Measurements from ENCODE around the gene NTM.

The NTM gene

DNA sequence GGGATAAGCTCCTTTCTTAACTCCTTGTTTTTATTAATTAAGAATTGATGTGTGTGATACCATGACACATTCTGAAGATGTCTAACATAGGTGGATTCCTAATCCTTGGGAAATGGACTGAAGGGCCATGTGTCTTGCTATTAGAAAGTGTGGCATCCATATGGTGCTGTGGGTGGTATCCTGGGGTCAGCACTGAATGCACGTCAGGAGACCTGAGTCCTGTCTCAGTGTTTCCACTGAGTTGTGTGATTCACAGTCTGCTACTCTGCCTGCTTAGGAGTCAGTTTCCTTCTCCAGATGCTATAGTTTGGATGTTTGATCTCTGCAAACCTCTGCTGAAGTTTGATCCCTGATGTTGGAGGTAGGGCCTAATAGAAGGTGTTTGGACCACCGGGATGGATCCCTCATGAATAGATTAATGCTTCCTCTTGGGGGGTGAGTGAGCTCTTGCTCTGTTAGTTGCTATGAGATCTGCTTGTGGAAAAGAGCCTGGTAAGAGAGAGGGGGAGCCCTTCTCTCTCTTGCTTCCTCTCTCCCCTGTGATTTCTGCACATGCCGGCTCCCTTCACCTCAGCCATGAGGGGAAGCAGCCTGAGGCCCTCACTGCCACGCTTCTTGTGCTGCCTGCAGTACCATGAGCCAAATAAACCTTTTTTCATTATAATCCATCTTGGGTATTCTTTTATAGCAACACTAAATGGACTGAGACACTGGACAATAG is 666.5 kb downstream of the NTM start:
- no peak for DNase-seq

DNA sequence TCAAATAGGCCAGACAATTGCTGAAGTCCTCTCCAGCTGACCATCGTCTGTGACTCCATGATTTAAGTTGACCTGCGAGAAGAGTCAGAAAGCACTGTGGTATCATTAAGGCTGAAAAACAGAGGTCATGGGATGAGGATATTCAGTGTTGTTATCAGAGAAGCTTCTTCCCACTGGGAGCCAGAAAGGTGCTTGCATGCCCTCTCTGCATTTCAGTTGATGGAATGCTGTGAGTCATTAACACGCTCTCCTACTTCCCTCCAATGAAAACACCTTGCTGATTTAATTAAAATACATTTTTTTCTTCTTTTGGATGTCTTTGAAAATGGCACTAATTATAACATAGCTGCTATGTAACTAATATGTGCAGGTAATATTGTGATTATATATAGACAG is 667.0 kb downstream of the NTM start:
- DNase-seq = no peak

DNA sequence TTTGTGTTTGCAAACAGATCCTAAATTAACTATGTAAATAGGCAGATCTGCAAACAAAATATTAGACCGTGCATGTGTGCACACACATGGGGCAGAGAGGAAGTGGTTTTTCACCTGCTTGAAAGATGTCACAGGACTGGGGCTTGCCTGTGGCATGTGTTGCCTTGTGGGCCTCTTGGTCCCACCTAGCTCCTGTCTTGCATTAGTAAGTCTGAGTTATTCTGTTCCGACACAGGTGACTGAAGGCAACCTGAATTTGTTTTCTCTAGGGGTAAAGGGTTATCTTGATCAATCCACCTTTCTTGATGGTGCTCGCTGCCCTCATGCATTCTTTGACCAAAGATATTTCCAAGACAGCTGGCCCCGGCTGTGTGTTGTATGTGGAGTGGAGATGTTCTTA is 667.5 kb downstream of the NTM start:
- no peak for DNase-seq

DNA sequence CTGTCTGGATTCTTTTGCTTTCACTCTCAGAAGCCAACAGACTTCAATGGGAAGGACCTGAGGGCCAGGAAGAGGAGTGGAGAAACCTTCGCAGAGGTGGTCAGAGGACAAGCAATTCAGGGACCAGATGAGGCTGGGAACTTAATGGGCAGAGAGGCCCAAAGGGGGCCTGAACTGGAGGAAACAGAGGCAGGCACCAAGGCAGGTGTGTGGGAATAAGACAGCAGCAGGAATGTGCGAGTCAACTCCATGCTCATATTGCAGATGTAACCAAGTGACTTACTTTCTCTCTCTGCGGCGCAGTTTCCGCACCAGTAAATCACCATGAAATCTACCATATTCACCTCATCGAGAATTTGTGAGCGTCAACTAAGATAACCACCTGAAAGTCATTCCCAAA is 669.1 kb downstream of the NTM start:
- DNase-seq = no peak

DNA sequence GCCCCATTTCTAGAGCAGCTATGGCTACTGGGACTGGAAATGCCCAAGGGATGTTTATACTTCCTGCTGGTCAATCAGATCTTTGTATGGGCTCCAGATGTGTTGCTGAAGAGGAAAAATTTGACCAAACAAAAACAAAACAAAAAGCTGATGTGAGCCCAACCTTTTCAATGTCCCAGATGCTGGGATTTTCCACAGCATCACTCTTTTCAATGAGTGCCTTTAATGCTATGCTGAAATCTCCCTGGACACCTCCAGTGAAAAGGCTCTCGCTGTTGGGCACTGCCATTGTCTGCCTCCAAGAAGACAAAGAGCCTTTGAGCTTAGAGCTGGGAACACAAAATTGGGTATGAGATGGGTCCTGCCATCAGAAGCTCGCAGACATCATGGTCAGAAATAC is 671.9 kb downstream of the NTM start:
- no peak for DNase-seq

DNA sequence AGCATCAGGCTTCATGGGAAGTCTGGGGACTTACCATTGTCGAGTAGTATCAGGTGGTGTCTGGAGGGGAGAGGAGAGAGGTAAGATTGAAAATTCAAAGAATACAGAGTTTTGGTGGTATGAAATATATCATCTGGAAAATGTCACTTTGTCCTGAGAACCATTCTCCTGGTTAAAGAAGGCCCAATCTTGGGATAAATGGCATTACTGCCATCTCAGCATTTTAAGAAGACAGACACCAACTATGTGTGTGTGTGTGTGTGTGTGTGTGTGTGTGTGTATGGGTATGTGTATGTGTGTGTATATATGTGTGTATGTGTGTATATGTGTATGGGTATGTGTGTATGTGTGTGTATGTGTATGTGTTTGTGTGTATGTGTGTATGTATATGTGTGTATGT is 673.3 kb downstream of the NTM start:
- no peak for DNase-seq

DNA sequence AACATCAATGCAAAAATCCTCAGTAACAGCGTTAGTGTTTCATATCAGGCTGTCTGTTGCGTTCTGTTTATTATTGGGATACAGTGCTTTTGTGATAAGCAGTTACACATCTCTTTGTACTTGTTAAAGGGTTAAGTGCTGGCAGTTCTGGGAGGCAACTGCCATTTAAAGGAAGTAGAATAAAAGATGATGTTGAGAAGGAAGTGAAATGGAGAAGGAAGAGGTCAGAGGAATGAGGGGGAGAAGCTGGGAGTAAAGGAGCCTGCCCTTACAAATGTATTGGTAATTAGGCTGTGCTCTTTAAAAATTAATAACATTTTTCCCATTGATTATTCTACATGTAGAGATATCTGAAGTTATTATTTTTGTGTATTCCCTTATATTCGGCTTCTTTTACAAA is 674.7 kb downstream of the NTM start:
- no peak for DNase-seq

DNA sequence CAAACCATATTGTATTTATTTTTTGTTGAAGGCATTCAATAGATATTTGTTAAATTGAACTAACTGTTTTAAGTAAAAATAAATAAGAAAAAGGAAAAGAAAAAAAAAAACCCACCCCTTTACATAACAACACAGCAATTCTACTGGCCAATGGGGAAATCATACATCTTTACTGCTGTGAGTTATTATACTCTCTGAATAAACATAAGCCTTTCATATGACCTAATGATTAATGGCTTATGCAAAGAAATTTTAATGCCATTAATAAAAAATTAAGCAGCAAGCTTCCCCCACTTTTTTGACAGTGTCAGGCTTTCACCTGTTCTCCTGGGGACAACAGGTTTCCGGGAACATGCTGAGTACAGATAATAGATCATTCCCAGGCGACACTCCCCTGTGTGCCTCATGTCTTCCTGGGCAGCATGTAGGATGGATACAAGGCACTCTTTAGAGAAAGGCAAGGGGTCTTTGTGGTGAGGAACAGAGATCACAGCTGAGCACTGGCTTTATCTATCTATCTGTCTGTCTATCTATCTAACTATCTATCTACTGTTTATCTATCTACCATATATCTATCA is 676.0 kb downstream of the NTM start:
- DNase-seq = no peak

DNA sequence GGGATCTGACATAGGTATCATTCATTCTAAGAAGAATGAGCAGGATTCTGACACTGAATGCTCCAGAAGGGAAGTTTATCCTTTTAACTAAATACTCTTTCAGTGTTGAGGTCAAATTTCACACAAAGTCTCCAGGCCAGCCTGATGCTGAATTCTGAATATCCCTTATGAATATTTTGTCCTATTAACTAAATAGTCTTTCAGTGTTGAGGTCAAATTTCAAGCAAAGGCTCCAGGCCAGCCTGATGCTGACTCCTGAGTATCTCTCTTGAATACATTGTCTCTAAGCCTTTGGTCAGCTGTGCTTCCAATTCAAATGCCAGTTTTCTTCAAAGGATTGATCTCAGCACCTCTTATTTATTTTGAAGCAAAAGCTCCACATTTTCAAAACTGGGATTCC is 676.8 kb downstream of the NTM start:
- DNase-seq = no peak

DNA sequence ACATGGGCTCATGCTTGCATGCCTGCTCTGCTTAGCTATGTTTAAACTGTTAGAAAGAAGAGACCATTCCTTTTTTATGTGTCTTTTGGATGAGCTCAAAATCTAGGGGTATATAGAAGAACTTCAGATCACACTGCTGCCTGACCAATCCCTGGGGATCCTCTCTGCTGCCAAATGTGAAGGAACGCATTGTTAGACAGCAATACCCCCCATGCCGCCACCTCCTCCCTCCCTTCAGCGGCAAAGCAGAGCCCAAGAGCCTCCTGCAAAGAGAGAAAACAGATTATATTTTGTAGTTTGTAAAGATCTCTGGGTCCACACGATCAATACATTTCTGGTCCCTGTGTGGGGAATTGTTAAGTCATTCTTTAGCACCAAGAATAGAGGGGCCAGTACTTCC is 677.6 kb downstream of the NTM start:
- no peak for DNase-seq

DNA sequence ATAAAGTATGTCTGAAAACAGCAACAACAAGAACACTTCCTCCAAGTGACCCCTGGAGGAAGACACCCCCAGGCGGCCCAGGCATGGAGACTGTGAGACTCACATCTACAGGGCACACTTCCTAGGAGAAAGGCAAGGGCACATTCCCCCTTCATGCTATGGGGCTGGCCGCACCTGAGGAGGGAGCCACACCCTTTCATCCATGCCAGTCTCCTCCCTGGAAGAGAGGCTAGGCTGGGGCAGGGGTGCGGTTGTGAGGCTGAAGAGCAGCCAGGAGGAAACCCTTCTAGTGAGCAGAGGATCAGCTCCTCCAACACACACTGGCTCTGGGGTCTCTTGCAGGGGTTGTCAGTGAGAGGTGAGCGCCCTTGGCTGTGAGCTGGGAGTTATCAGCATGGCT is 678.8 kb downstream of the NTM start:
- DNase-seq = no peak

DNA sequence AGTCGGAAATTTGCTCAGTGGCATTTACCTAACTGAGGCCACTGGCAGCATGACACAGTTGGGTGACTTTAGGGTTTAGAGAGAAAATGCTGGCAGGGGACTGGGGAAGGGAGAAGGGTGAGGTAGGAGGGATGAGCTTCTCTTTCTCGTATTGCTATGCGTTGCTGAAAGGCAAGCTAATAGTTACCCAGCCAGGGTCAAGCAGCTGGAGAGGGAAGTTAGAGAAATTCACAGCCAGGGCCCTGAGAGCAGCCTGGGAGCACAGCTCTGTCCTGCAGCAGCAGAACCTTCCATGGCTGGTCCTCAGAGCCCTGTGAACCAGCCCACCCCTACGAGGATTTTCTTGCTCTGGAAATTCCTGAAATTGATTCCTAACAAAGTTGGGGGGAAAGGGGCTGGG is 679.6 kb downstream of the NTM start:
- no peak for DNase-seq

DNA sequence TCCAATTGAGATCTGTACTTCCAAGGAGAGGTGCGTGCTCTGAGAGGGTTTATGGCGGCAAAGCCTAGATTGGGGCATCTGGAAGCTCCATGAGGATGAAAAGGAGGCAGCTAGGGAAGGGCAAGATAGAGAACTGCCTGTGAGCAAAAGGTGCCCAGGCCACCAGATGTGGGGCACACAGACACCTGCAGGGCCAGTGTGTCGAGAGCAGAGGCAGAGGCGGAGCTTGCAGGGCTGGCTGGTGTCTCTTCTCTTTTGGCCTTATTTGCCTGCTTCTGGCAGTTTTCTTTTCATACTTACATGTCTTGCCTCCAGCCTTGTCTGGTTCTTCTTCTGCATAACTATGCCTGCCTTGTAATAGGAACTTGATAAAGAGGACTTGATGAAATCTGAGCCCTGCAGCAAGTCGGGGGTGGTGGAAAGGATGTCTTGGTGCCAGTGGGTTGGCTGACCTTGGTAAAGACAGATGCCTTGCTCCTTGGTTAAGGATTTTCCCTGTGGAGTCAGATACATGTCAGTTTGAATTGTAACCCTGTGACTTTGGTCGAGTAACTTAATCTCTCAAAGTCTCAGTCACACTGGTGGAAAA is 680.3 kb downstream of the NTM start:
- DNase-seq = no peak

DNA sequence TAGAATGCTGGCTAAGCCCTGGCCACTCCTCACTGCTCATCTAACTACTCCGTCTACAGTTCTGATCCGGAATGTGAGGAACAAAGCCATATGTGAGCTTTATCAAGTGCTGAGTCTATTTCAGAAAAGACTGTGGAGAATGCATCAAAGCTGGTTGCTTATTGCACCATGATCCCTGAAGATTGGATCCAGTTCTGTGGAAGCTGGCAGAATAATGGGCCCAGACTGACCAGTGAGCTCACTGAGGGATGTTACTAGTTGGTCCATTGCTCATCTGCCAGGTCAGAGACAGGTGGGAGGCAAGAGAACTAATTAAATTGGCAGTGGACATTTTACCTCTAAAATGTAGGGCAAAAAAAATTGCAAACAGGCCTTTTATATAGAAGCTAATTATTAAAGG is 681.3 kb downstream of the NTM start:
- DNase-seq = no peak

DNA sequence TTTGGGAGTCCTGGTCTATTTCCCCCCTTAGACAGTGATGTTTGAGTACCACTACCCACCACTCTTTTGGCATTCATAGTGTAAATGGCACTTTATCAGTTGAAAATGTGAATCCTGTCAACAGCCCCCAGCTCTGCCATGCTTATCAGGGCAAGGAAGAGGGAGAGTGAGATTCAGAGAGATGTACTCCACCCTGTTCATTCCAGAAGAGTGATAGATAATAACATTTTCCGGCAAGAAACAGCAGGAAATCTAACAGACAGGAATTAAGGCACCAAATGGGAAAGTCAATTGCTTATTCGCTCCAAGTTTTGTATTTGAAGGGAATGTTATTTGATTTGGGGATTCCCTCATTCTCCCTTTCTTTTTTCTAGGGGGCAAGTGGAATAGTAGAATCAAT is 681.9 kb downstream of the NTM start:
- DNase-seq = no peak

DNA sequence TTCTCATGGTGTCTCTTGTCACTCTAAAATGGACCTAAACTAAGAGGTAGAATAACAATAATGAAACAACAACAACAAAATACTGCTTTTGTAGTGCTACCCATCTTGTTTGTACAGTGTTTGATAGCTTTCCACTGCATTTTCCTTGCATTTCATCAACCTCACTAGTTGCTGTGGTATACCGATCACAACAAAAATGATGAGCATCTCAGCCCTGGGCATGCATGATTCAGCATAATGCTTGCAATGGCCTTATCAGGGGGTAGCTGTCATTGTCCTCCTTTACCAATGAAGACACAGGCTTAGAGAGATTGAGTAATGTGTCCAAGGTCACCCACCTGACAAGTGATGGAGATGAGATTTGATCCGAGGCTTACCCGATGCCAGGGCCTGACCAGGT is 682.5 kb downstream of the NTM start:
- DNase-seq = no peak

DNA sequence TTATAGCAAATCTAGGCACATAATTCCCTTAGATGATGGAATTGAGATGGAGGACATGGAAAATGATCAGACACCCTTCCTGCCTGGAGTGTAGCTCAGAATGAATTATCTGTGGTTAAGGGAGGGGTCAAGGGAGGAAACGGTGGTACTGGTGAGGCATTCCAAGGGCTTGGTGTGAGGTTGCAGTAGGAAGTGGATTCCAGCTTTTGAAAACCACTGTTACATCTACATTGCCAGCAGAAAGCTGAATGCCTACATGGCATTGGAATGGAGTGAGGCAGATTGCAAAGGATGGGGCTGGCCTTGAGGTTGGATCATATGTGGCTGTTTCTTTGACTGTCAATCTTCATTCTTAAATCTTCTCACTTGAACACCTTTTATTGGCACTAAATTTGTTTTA is 684.4 kb downstream of the NTM start:
- no peak for DNase-seq

DNA sequence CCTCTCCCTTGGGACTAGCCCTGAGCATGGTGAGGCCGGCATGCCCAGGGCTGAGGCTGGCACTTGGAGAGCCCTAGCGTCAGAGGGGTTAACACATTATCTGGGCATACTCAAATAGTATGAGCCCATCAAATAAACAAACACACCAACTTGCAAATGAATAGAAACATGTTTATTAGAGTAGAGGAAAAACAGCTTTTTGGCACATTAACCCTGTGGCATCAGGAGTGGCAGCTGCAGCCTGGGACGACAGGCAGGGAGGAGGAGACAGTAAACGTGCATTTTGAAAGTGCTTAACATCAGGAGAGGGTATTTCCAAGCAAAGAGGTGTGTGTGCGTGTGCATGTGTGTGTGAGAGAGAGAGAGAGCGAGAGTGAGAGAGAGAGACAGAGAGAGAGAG is 684.9 kb downstream of the NTM start:
- DNase-seq = no peak

DNA sequence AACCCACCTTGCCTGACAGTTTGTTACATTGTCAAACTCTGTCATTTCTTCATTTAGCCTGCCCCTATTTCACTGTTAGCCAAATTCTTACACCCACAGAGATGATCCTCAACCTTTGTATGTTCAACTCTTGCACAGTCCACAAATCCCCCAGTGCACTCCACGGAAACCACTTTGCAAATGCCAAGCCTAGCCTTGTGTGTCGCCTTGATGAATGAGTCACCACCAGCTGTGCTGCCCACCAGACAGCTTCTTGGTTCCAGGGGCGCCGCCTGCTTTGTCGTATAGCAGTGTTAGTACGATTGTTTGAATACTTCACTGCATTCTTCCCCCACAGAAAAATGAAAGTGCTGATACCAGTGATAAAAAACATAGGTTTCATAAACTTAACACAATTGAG is 686.3 kb downstream of the NTM start:
- DNase-seq = no peak

DNA sequence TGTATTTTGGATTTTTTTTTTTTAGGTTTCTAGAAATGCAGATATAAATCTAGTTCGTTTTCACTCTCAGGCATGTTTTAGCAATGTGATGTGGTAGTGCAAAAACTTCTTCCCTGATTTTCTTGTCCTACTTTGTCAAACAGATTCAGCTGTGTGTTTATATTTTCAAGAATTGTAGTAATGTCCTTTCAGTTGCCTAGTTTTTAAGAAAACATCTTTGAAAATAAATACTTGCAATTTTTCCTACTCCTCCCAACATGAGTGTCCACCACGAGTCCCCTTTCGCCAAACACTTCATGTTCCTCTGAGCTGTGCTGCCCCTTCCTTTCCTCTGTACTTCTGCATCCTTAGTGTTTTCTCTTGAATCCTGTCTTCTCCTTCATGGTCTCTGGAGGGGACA is 686.9 kb downstream of the NTM start:
- DNase-seq = no peak

DNA sequence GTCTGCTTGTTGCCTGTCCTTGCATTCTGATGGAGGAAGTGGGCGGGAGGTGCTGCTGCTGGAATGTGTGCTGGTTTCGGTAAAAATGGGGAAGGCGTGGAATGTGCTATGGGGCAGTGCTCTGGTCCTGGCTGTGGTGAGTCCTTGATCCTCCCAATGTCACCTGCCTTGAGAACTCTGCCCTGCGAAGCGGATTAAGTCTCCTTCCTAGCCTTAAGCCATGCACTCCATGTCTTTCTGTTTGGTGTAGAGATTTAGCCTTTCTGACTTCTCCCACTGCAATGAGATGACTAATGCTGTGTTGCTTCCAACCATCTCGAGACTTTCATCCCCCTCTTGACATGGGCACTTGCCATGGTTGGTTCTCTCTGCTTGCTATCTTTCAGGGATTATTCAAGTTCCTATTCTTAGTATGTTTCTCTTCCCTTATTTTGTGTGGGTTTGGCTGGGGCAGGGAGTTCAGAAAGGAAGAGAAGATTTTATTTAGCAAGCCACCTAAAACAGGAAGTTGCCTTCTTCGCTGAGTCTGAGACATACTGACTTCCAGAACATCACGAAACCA is 687.9 kb downstream of the NTM start:
- no peak for DNase-seq

DNA sequence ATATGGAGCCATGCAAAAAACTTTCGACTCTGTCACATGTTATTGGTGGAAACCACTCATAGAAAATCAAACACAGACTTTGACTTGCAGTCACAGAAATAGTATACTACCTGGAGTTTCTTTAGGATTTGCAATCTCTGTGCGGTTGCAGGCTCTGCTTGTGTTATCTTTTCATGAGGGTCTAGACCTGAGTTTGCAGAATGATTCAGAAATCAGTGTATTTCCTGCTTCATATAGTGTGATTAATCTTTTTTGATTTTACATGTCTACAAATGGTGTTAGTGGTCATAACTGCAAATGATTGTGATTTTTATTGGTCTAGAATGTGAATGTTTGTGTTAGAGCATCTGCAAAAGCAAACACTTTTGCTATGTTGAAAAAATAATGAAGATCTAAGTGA is 690.2 kb downstream of the NTM start:
- no peak for DNase-seq

DNA sequence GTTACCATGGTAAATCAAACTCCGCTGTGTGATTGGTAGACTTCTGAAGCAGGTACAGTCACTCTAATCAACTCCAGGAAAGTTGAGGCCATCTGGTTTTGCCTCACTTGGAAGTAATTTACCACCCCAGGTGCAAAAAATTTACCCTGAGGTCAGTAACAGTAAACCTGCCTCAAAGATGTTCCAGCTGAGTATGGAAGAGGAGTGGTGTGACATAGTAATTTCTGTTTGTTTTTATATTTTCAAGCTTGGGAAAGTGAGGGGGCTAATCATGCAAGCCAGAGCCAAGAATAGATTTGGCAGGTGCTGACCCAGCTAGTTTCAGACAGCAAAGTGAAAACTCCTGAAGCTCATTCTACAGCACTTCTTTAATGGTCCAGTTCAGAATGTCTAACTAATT is 691.6 kb downstream of the NTM start:
- DNase-seq = no peak

DNA sequence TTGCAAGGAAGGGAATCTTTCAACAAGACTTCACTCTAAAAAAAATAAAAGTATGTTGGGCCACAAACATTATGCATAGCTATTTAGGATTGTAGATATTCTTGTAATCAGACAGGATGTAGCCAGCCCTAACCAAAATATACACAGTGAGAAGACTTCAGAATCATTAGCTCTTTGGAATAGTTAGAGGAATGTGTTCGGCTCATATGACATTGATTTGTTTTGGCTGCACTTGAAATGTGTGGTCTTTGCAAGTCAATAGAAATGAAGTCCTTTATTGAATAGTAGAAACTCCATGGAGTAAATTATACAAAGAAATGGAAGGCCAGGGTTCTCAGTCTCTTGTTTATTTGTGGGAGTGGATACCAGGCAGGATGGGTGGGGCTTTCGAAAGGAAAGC is 692.1 kb downstream of the NTM start:
- DNase-seq = no peak

All from NCI-H1436 treated with DMSO at 0.1 percent for 48 hours (cell line).